ENCODE data around the gene FOXA1. TPM values are rescaled to one million over a fixed set of nuclear protein-coding genes. Genes with fewer than 3 reads are reported as not detected.

FOXA1 gene
- 3.7 TPM for total RNA-seq

GRCh38 chr14:37594971-37595808, at the start of gene FOXA1, which contains the start of gene TTC6:
Gene FOXA1 (minus strand): TSS chr14:37595249. CDS start chr14:37594972, 277 bp downstream.
Gene TTC6 (plus strand): TSS chr14:37595629. CDS start chr14:37622065, 26,436 bp downstream.

Other genes with a start within 250 kb of the FOXA1 start
- 10.4 TPM for gene TTC6, start 380 bp upstream of the FOXA1 start, total RNA-seq

Measured in diencephalon (tissue), 1 donor.